ENCODE results near the gene KIAA0930. TPM values are rescaled to one million over a fixed set of nuclear protein-coding genes. Genes with fewer than 3 reads are reported as not detected.

KIAA0930 gene
- total and polyA plus RNA-seq, 2 experiments from 2014 or later, result 15.0 to 78.6 TPM

DNA sequence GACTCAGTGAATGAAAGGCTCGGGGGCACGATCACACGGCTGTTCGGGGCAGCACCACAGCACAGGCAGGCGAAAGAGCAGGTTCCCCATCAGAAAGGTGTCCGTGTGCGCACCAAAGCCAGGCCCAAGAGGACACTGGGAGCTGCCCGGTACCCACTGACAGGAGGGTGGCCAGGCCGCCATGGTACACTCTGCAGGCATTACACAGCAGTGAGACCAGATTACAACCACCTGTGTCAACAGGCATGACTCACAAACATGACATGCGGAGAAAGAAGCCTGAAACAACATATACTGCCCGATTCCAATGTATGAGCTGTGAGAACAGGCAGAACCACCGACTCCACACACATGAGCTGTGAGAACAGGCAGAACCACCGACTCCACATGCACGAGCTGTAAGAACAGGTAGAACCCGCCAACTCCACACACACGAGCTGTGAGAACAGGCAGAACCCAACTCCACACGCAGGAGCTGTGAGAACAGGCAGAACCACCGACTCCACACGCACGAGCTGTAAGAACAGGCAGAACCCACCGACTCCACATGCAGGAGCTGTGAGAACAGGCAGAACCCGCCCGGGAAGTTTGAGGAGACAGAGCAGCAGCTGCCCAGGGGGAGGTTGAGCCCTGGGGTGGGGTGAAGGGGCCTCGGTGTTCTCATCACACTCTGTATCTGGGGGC is 32.6 kb downstream of the KIAA0930 start (continued):
- no peak for TF ChIP-seq ZNF331 (CRISPR knock-in tag; IDR thresholded peaks at IDR 0.05; ENCODE audit: low read depth)
- no peak for TF ChIP-seq JUNB (IDR thresholded peaks at IDR 0.05; ENCODE audit: unreplicated experiment)
- TF ChIP-seq, protein P1, sequence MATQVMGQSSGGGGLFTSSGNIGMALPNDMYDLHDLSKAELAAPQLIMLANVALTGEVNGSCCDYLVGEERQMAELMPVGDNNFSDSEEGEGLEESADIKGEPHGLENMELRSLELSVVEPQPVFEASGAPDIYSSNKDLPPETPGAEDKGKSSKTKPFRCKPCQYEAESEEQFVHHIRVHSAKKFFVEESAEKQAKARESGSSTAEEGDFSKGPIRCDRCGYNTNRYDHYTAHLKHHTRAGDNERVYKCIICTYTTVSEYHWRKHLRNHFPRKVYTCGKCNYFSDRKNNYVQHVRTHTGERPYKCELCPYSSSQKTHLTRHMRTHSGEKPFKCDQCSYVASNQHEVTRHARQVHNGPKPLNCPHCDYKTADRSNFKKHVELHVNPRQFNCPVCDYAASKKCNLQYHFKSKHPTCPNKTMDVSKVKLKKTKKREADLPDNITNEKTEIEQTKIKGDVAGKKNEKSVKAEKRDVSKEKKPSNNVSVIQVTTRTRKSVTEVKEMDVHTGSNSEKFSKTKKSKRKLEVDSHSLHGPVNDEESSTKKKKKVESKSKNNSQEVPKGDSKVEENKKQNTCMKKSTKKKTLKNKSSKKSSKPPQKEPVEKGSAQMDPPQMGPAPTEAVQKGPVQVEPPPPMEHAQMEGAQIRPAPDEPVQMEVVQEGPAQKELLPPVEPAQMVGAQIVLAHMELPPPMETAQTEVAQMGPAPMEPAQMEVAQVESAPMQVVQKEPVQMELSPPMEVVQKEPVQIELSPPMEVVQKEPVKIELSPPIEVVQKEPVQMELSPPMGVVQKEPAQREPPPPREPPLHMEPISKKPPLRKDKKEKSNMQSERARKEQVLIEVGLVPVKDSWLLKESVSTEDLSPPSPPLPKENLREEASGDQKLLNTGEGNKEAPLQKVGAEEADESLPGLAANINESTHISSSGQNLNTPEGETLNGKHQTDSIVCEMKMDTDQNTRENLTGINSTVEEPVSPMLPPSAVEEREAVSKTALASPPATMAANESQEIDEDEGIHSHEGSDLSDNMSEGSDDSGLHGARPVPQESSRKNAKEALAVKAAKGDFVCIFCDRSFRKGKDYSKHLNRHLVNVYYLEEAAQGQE (IDR thresholded peaks at IDR 0.05; ENCODE audit: unreplicated experiment), result no peak
- TF ChIP-seq POLR2AphosphoS5 (IDR thresholded peaks at IDR 0.05; ENCODE audit: low read depth), result no peak

DNA sequence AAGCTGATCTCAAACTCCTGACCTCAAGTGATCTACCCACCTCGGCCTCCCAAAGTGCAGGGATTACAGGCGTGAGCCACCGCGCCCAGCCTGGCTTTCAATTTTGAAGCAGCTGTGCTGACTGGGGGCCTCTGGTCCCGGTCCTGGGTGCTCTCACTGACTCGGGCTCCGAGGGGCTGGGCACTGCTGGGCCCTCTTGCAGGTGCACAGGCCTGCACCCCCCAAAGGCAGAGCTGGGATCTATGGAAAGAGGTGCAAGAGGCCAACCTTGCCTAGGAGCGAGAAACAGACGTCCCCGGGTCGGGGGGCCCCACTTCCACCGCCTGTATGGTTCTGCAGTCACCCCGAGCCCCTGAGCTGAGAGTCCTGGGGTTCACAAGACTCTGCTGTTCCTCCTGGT is 33.2 kb downstream of the KIAA0930 start:
- no peak overlapping the region for H3K4me3 Mint-ChIP-seq
- H3K36me3 Mint-ChIP-seq (ENCODE audit: low read depth), result peaks cover 10% of the 10 kb centered on the region; the same call in 2 of the 3 replicates
- no peak for DNase-seq (ENCODE audit: low spot score)
- Histone ChIP-seq H3K9me2 (ENCODE audit: insufficient read depth) (no peaks in the 10 kb centered on the region), H2AFZ (no peak overlapping the region), H3K4me3 (no peak overlapping the region), H3K79me2 (replicated peaks; ENCODE audit: insufficient read depth) (no peaks in the 10 kb centered on the region; the same call in 1 of the 2 replicates), H3F3A (replicated peaks; ENCODE audit: low read depth) (no peaks in the 10 kb centered on the region; the same call in 1 of the 2 replicates), H3K36me3 (ENCODE audit: insufficient read depth) (no peaks in the 10 kb centered on the region), H4K20me1 (replicated peaks; ENCODE audit: insufficient read depth) (no peaks in the 10 kb centered on the region), H3K27ac (ENCODE audit: low read depth) (no peak overlapping the region), H3K4me2 (no peak overlapping the region), H3K27me3 (ENCODE audit: insufficient read depth) (no peaks in the 10 kb centered on the region), H3K4me1 (ENCODE audit: insufficient read depth) (peaks cover 5% of the 10 kb centered on the region)
- H3K9me3 Mint-ChIP-seq, result no peaks in the 10 kb centered on the region
- no peak overlapping the region for H3K27ac Mint-ChIP-seq
- H3K4me1 Mint-ChIP-seq, result peaks cover 20% of the 10 kb centered on the region
- peaks cover 18% of the 10 kb centered on the region for H3K27me3 Mint-ChIP-seq (ENCODE audit: insufficient read depth, low read depth, poor library complexity)
- ATAC-seq, result no peak
- TF ChIP-seq, protein P1 (IDR thresholded peaks at IDR 0.05; ENCODE audit: unreplicated experiment), result no peak
- TF ChIP-seq EZH2phosphoT487 (IDR thresholded peaks at IDR 0.05; ENCODE audit: unreplicated experiment) (no peak), ZNF114 (CRISPR knock-in tag; IDR thresholded peaks at IDR 0.05) (no peak), NANOG (IDR thresholded peaks at IDR 0.05; ENCODE audit: borderline replicate concordance) (no peak), ZNF331 (CRISPR knock-in tag; IDR thresholded peaks at IDR 0.05; ENCODE audit: low read depth) (no peak), JUNB (IDR thresholded peaks at IDR 0.05; ENCODE audit: unreplicated experiment) (no peak)
- TF ChIP-seq, protein P2, sequence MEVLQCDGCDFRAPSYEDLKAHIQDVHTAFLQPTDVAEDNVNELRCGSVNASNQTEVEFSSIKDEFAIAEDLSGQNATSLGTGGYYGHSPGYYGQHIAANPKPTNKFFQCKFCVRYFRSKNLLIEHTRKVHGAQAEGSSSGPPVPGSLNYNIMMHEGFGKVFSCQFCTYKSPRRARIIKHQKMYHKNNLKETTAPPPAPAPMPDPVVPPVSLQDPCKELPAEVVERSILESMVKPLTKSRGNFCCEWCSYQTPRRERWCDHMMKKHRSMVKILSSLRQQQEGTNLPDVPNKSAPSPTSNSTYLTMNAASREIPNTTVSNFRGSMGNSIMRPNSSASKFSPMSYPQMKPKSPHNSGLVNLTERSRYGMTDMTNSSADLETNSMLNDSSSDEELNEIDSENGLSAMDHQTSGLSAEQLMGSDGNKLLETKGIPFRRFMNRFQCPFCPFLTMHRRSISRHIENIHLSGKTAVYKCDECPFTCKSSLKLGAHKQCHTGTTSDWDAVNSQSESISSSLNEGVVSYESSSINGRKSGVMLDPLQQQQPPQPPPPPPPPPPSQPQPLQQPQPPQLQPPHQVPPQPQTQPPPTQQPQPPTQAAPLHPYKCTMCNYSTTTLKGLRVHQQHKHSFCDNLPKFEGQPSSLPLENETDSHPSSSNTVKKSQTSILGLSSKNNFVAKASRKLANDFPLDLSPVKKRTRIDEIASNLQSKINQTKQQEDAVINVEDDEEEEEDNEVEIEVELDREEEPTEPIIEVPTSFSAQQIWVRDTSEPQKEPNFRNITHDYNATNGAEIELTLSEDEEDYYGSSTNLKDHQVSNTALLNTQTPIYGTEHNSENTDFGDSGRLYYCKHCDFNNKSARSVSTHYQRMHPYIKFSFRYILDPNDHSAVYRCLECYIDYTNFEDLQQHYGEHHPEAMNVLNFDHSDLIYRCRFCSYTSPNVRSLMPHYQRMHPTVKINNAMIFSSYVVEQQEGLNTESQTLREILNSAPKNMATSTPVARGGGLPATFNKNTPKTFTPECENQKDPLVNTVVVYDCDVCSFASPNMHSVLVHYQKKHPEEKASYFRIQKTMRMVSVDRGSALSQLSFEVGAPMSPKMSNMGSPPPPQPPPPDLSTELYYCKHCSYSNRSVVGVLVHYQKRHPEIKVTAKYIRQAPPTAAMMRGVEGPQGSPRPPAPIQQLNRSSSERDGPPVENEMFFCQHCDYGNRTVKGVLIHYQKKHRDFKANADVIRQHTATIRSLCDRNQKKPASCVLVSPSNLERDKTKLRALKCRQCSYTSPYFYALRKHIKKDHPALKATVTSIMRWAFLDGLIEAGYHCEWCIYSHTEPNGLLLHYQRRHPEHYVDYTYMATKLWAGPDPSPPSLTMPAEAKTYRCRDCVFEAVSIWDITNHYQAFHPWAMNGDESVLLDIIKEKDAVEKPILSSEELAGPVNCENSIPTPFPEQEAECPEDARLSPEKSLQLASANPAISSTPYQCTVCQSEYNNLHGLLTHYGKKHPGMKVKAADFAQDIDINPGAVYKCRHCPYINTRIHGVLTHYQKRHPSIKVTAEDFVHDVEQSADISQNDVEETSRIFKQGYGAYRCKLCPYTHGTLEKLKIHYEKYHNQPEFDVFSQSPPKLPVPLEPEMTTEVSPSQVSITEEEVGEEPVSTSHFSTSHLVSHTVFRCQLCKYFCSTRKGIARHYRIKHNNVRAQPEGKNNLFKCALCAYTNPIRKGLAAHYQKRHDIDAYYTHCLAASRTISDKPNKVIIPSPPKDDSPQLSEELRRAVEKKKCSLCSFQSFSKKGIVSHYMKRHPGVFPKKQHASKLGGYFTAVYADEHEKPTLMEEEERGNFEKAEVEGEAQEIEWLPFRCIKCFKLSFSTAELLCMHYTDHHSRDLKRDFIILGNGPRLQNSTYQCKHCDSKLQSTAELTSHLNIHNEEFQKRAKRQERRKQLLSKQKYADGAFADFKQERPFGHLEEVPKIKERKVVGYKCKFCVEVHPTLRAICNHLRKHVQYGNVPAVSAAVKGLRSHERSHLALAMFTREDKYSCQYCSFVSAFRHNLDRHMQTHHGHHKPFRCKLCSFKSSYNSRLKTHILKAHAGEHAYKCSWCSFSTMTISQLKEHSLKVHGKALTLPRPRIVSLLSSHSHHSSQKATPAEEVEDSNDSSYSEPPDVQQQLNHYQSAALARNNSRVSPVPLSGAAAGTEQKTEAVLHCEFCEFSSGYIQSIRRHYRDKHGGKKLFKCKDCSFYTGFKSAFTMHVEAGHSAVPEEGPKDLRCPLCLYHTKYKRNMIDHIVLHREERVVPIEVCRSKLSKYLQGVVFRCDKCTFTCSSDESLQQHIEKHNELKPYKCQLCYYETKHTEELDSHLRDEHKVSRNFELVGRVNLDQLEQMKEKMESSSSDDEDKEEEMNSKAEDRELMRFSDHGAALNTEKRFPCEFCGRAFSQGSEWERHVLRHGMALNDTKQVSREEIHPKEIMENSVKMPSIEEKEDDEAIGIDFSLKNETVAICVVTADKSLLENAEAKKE (CRISPR knock-in tag; IDR thresholded peaks at IDR 0.05), result no peak
- TF ChIP-seq, protein P3, sequence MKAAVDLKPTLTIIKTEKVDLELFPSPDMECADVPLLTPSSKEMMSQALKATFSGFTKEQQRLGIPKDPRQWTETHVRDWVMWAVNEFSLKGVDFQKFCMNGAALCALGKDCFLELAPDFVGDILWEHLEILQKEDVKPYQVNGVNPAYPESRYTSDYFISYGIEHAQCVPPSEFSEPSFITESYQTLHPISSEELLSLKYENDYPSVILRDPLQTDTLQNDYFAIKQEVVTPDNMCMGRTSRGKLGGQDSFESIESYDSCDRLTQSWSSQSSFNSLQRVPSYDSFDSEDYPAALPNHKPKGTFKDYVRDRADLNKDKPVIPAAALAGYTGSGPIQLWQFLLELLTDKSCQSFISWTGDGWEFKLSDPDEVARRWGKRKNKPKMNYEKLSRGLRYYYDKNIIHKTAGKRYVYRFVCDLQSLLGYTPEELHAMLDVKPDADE (IDR thresholded peaks at IDR 0.05), result no peak

All from GM23338 (cell line).